ENCODE results near the gene KCNK17.

Gene KCNK17

DNA sequence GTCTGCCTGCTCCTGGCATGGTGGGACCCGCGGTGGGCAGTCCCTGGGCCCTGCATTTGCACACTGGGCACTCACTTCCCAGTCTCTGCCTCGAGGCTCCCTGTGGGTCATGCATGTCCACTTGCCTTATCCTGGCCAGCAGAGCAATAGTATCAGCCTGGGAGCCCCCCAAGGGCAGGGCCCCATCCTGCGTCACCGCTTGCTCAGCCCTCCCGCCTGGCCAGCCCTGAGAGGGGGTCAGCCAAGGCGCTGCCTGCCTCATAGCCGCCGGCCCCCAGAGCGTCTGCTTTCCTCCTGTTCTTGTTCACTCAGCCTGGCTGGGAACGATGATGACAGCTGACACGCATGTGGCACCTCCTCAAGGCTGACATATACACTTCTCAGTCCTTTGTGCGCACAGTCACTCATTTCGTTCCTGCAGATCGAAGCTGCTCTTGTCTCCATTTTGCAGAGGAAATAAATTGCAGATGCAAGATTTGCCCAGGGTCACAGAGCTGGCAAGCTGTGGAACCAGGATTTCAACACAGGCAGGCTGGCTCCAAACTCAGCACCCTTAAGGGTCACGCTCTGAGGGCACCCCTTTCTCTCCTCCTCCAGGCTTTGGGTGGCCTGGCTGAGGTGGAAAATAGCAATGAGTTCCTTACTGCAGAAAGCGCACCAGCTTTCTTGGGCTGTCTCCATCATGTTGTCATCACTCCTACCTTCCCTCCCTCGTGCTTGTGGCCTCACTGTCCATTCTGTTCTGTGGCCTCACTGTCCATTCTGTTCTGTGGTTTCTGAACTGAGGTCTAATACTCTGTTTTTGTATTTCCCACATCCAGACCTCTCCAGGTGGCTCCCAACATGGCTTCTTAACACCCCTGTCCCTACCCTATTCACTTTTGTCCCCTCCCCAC lies 17.2 kb downstream of the KCNK17 start:
- H3K9me3 ChIP-seq (ENCODE audit: insufficient read depth, low read length), result no peaks in the 10 kb centered on the region
- no peaks in the 10 kb centered on the region for H3K9me2 ChIP-seq (replicated peaks; ENCODE audit: insufficient read depth, low read length)
- no peak overlapping the region for H2AFZ ChIP-seq (ENCODE audit: low read depth, low read length, severe bottlenecking)
- H3K36me3 ChIP-seq (ENCODE audit: low read length), result no peaks in the 10 kb centered on the region
- H3K79me2 ChIP-seq (ENCODE audit: insufficient read depth, low read length), result no peaks in the 10 kb centered on the region
- TF ChIP-seq EZH2phosphoT487 (conservative IDR thresholded peaks at IDR 0.05; ENCODE audit: low read length), result no peak
- TF ChIP-seq, protein P1, sequence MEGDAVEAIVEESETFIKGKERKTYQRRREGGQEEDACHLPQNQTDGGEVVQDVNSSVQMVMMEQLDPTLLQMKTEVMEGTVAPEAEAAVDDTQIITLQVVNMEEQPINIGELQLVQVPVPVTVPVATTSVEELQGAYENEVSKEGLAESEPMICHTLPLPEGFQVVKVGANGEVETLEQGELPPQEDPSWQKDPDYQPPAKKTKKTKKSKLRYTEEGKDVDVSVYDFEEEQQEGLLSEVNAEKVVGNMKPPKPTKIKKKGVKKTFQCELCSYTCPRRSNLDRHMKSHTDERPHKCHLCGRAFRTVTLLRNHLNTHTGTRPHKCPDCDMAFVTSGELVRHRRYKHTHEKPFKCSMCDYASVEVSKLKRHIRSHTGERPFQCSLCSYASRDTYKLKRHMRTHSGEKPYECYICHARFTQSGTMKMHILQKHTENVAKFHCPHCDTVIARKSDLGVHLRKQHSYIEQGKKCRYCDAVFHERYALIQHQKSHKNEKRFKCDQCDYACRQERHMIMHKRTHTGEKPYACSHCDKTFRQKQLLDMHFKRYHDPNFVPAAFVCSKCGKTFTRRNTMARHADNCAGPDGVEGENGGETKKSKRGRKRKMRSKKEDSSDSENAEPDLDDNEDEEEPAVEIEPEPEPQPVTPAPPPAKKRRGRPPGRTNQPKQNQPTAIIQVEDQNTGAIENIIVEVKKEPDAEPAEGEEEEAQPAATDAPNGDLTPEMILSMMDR (IDR thresholded peaks at IDR 0.05; ENCODE audit: insufficient read depth, low read length, poor library complexity, severe bottlenecking), result no peak
- H3F3A ChIP-seq (ENCODE audit: insufficient read depth), result no peaks in the 10 kb centered on the region
- H3K27me3 ChIP-seq (ENCODE audit: low read length), result no peaks in the 10 kb centered on the region
- no peak overlapping the region for H3K4me3 ChIP-seq (ENCODE audit: insufficient read depth, low read length, poor library complexity, severe bottlenecking)
- no peaks in the 10 kb centered on the region for H4K20me1 ChIP-seq (ENCODE audit: low read depth, low read length)
- H3K27ac ChIP-seq (ENCODE audit: low read depth, low read length), result no peak overlapping the region
- H3K9ac ChIP-seq (ENCODE audit: low read length), result no peak overlapping the region
- no peak overlapping the region for H3K4me2 ChIP-seq (ENCODE audit: low read depth, low read length, poor library complexity, severe bottlenecking)

DNA sequence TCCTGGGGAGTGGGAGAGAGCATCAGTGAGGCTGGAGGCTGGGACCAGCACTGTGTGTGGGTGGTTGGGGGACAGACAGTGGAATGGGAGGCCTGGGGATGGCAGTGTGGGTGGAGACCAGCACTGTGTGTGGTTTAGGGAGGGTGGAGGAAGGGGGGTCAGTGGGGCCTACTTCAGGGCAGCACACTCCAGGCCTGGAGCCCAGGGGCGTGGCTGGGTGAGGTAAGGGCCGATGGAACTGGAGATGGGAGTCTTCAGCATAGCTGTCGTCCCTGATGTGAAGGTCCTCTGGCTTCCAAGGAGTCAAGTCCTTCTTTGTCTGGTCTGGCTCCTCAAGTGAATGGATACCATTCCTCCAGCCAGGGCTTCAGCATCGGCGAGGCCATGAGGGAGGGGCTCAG lies 18.6 kb downstream of the KCNK17 start:
- Histone ChIP-seq H3K9me2 (replicated peaks; ENCODE audit: insufficient read depth, low read length) (no peaks in the 10 kb centered on the region), H3K9ac (ENCODE audit: low read length) (no peak overlapping the region), H2AFZ (ENCODE audit: low read depth, low read length, severe bottlenecking) (no peak overlapping the region), H3K4me3 (ENCODE audit: insufficient read depth, low read length, poor library complexity, severe bottlenecking) (no peak overlapping the region), H4K20me1 (ENCODE audit: low read depth, low read length) (no peaks in the 10 kb centered on the region), H3K27me3 (ENCODE audit: low read length) (no peaks in the 10 kb centered on the region), H3F3A (ENCODE audit: insufficient read depth) (no peaks in the 10 kb centered on the region), H3K4me2 (ENCODE audit: low read depth, low read length, poor library complexity, severe bottlenecking) (no peak overlapping the region), H3K79me2 (ENCODE audit: insufficient read depth, low read length) (no peaks in the 10 kb centered on the region), H3K27ac (ENCODE audit: low read depth, low read length) (no peak overlapping the region), H3K36me3 (ENCODE audit: low read length) (no peaks in the 10 kb centered on the region), H3K9me3 (ENCODE audit: insufficient read depth, low read length) (no peaks in the 10 kb centered on the region)
- TF ChIP-seq, protein P1 (IDR thresholded peaks at IDR 0.05; ENCODE audit: insufficient read depth, low read length, poor library complexity, severe bottlenecking), result no peak
- no peak for TF ChIP-seq EZH2phosphoT487 (conservative IDR thresholded peaks at IDR 0.05; ENCODE audit: low read length)

DNA sequence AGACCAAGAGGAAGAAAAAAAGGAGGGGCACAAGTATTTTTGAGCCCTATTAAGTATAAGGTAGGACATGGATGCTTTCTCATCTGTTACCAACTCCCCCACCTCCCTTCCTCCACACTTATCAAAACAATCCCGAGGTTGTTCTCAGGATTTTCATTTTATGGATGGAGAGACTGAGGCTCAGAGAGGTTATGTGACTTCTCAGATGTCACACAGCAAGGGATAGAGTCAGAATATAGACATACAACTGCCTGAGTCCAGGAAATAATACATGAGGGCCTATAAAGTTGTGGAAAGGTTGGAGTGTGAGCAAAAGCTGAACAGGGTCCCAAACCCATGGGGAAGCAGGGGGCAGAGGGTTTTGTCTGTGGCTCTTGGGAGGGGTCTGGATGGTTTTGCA lies 19.3 kb downstream of the KCNK17 start:
- TF ChIP-seq EZH2phosphoT487 (conservative IDR thresholded peaks at IDR 0.05; ENCODE audit: low read length), result no peak
- TF ChIP-seq, protein P1 (IDR thresholded peaks at IDR 0.05; ENCODE audit: insufficient read depth, low read length, poor library complexity, severe bottlenecking), result no peak
- H2AFZ ChIP-seq (ENCODE audit: low read depth, low read length, severe bottlenecking), result no peak overlapping the region

More for the DNA sequence above, 19.3 kb downstream of the KCNK17 start:
- H3K79me2 ChIP-seq (ENCODE audit: insufficient read depth, low read length), result no peaks in the 10 kb centered on the region
- H3K4me2 ChIP-seq (ENCODE audit: low read depth, low read length, poor library complexity, severe bottlenecking), result no peak overlapping the region
- no peak overlapping the region for H3K4me3 ChIP-seq (ENCODE audit: insufficient read depth, low read length, poor library complexity, severe bottlenecking)
- H3K36me3 ChIP-seq (ENCODE audit: low read length), result no peaks in the 10 kb centered on the region
- H3K9me3 ChIP-seq (ENCODE audit: insufficient read depth, low read length), result no peaks in the 10 kb centered on the region
- no peaks in the 10 kb centered on the region for H3K9me2 ChIP-seq (replicated peaks; ENCODE audit: insufficient read depth, low read length)
- H4K20me1 ChIP-seq (ENCODE audit: low read depth, low read length), result no peaks in the 10 kb centered on the region
- H3K27me3 ChIP-seq (ENCODE audit: low read length), result no peaks in the 10 kb centered on the region
- H3F3A ChIP-seq (ENCODE audit: insufficient read depth), result no peaks in the 10 kb centered on the region
- no peak overlapping the region for H3K27ac ChIP-seq (ENCODE audit: low read depth, low read length)
- no peak overlapping the region for H3K9ac ChIP-seq (ENCODE audit: low read length)
